CD4-positive, alpha-beta T cell (primary cell): ENCODE measurements around the gene CDH8. TPM values are rescaled to one million over a fixed set of nuclear protein-coding genes. Genes with fewer than 3 reads are reported as not detected.

Source experiments
- ATAC-seq: fragments of 200-7000 bp; cut with Tn5 transposase; one replicate; pipeline ENCODE4 v1.10.0; 2022; ENCODE audit warnings: mild to moderate bottlenecking; ENCODE audit not compliant: poor library complexity
- CTCF ChIA-PET: fragments of 350-600 bp; sonication (Branson Sonifier 250); formaldehyde crosslinking; loops from one replicate; lab custom pipeline; 2021; ENCODE audit warnings: antibody characterized with exemption, inconsistent platforms; lab: Charles Lee
- POLR2A ChIA-PET: fragments of 350-600 bp; sonication (Branson Sonifier 250); formaldehyde crosslinking; loops from one replicate; lab custom pipeline; 2021; ENCODE audit warnings: antibody characterized with exemption, inconsistent platforms; lab: Charles Lee
- DNase-seq, 14 experiments: peaks; one replicate each; pipeline ENCODE4 v3.0.0-alpha.2; 2013 to 2020; ENCODE audit warnings: mixed read lengths in 2 of 14
- H3K27ac ChIP-seq, 2 donors: one replicate each; pipeline versions ENCODE4 v1.5.1 to v1.7.0; 2013; ENCODE audit warnings: low read length in 2 of 2, low read depth in 1 of 2, mild to moderate bottlenecking in 1 of 2
- H3K27me3 ChIP-seq, 2 experiments: 1 replicate in 1 of 2; 2 replicates in 1 of 2; pipeline versions ENCODE4 v1.6.1 to v1.7.0; 2013; ENCODE audit warnings: low read length in 2 of 2, control low read depth in 1 of 2, mild to moderate bottlenecking in 1 of 2, moderate library complexity in 1 of 2; ENCODE audit not compliant: insufficient read depth in 2 of 2, control insufficient read depth in 1 of 2
- H3K36me3 ChIP-seq: one replicate; pipeline ENCODE4 v1.6.1; 2013; ENCODE audit warnings: low read length, control low read depth; ENCODE audit not compliant: insufficient read depth
- H3K4me1 ChIP-seq: one replicate; pipeline ENCODE4 v1.6.1; 2013; ENCODE audit warnings: low read length, control low read depth; ENCODE audit not compliant: insufficient read depth
- H3K4me3 ChIP-seq: one replicate; pipeline ENCODE4 v1.5.1; 2013; ENCODE audit warnings: mild to moderate bottlenecking, low read length, moderate library complexity
- H3K9me3 ChIP-seq, 2 experiments: 1 replicate in 1 of 2; 2 replicates in 1 of 2; pipeline versions ENCODE4 v1.6.1 to v1.7.0; 2013; ENCODE audit warnings: low read length in 2 of 2, mild to moderate bottlenecking in 2 of 2, control low read depth in 1 of 2, moderate library complexity in 1 of 2; ENCODE audit not compliant: control insufficient read depth in 1 of 2, insufficient read depth in 1 of 2
- H3K27ac Mint-ChIP-seq: one replicate; pipeline ENCODE4 v1.8.0; 2020; ENCODE audit warnings: mixed read lengths
- H3K27me3 Mint-ChIP-seq: one replicate; pipeline ENCODE4 v1.8.0; 2021; ENCODE audit warnings: mixed read lengths
- H3K36me3 Mint-ChIP-seq: one replicate; pipeline ENCODE4 v1.8.0; 2021; ENCODE audit warnings: low read depth, mixed read lengths
- H3K4me1 Mint-ChIP-seq: one replicate; pipeline ENCODE4 v1.8.0; 2021; ENCODE audit warnings: low read depth, mixed read lengths
- H3K4me3 Mint-ChIP-seq: one replicate; pipeline ENCODE4 v1.8.0; 2020; ENCODE audit warnings: mild to moderate bottlenecking, mixed read lengths
- H3K9me3 Mint-ChIP-seq: one replicate; pipeline ENCODE4 v1.8.0; 2020; ENCODE audit warnings: mixed read lengths
- CTCF ChIP-seq: fragments of 200-600 bp; IDR thresholded peaks from one replicate; pipeline ENCODE4 v1.8.0; 2022; ENCODE audit warnings: antibody characterized with exemption, mild to moderate bottlenecking
- intact Hi-C, 2 experiments: fragments of 100-400 bp; cut with DNase I in 1 of 2; cut with micrococcal nuclease in 1 of 2; formaldehyde crosslinking; loops; one replicate each; pipeline versions ENCODE4 v1.15.1 to v1.9.0; 2023 to 2025; cut with DNase I, micrococcal nuclease
- total RNA-seq, 174 experiments: library from RNA in 2 of 174; stranded (reverse) in 2 of 174; gene quantifications; one replicate each; pipeline ENCODE4 v1.2.3 and lab custom pipeline; 2021 to 2026

Gene CDH8
- total RNA-seq, 2 experiments from 2014 or later: not detected

GRCh38 chr16:61937646-61938045 is 98.6 kb downstream of the CDH8 start:
- no peak overlapping the region for H3K27ac ChIP-seq
- CTCF ChIA-PET: no interaction called here
- POLR2A ChIA-PET: no interaction called here

GRCh38 chr16:61936522-61936921 is 99.7 kb downstream of the CDH8 start:
- no peaks in the 10 kb centered on the region for H3K27me3 Mint-ChIP-seq
- no peak for TF ChIP-seq CTCF
- ATAC-seq: no peak
- no peaks in the 10 kb centered on the region for H3K36me3 Mint-ChIP-seq
- H3K27ac Mint-ChIP-seq: no peak overlapping the region
- no peak for DNase-seq
- H3K4me3 Mint-ChIP-seq: no peak overlapping the region
- intact Hi-C loops: no loop called here
- no peaks in the 10 kb centered on the region for H3K36me3 ChIP-seq
- POLR2A ChIA-PET: no interaction called here
- no peak overlapping the region for H3K4me3 ChIP-seq
- H3K4me1 ChIP-seq: no peaks in the 10 kb centered on the region
- no peak overlapping the region for H3K27ac ChIP-seq
- H3K9me3 Mint-ChIP-seq: peaks cover 3% of the 10 kb centered on the region
- CTCF ChIA-PET: no interaction called here
- no peaks in the 10 kb centered on the region for H3K27me3 ChIP-seq
- H3K9me3 ChIP-seq: peaks cover 5 to 9% of the 10 kb centered on the region in 2 experiments
- H3K4me1 Mint-ChIP-seq: no peaks in the 10 kb centered on the region

More at GRCh38 chr16:61937646-61938045, 98.6 kb downstream of the CDH8 start:
- TF ChIP-seq CTCF: no peak
- Mint-ChIP-seq H3K4me3 (no peak overlapping the region), H3K36me3 (no peaks in the 10 kb centered on the region), H3K4me1 (no peaks in the 10 kb centered on the region), H3K27ac (no peak overlapping the region), H3K27me3 (no peaks in the 10 kb centered on the region), H3K9me3 (peaks cover 6% of the 10 kb centered on the region)
- intact Hi-C loops: no loop called here
- Histone ChIP-seq H3K9me3 (peaks cover 5 to 6% of the 10 kb centered on the region in 2 experiments), H3K27me3 (no peaks in the 10 kb centered on the region), H3K4me1 (no peaks in the 10 kb centered on the region), H3K4me3 (no peak overlapping the region), H3K36me3 (no peaks in the 10 kb centered on the region)
- ATAC-seq (no peak), DNase-seq (no peak)

GRCh38 chr16:61934601-61935000 is 101.6 kb downstream of the CDH8 start:
- Histone ChIP-seq H3K27ac (no peak overlapping the region), H3K4me3 (no peak overlapping the region), H3K4me1 (no peaks in the 10 kb centered on the region), H3K9me3 (peaks cover 4 to 5% of the 10 kb centered on the region in 2 experiments), H3K27me3 (no peaks in the 10 kb centered on the region), H3K36me3 (no peaks in the 10 kb centered on the region)
- H3K9me3 Mint-ChIP-seq: peaks cover 2% of the 10 kb centered on the region
- no peak overlapping the region for H3K27ac Mint-ChIP-seq
- H3K4me3 Mint-ChIP-seq: no peak overlapping the region
- TF ChIP-seq CTCF: no peak
- POLR2A ChIA-PET: no interaction called here
- CTCF ChIA-PET: no interaction called here
- intact Hi-C loops: no loop called here
- H3K4me1 Mint-ChIP-seq: no peaks in the 10 kb centered on the region
- no peaks in the 10 kb centered on the region for H3K36me3 Mint-ChIP-seq
- no peaks in the 10 kb centered on the region for H3K27me3 Mint-ChIP-seq
- ATAC-seq (no peak), DNase-seq (no peak)
